Suprapubic skin (tissue), 4 donors: ENCODE measurements around the gene BOK.

Experiments used
- CTCF ChIP-seq, 2 donors: fragments of 200-600 bp in 1 of 2; fragments of 450-650 bp in 1 of 2; sonication (generic) in 1 of 2; IDR thresholded peaks; one replicate each; pipeline ENCODE4 v1.5.1; 2016 to 2019; ENCODE audit warnings: antibody characterized with exemption in 2 of 2, mild to moderate bottlenecking in 1 of 2, moderate library complexity in 1 of 2
- POLR2A ChIP-seq, 2 donors: fragments of 450-650 bp; IDR thresholded peaks; one replicate each; pipeline ENCODE4 v1.6.1; 2017; ENCODE audit warnings: antibody characterized with exemption in 2 of 2, mild to moderate bottlenecking in 2 of 2, moderate library complexity in 2 of 2
- POLR2AphosphoS5 ChIP-seq, 3 donors: sonication (generic); formaldehyde crosslinking; IDR thresholded peaks; one replicate each; pipeline ENCODE4 v1.6.1; 2017; ENCODE audit warnings: antibody characterized with exemption in 3 of 3

DNA sequence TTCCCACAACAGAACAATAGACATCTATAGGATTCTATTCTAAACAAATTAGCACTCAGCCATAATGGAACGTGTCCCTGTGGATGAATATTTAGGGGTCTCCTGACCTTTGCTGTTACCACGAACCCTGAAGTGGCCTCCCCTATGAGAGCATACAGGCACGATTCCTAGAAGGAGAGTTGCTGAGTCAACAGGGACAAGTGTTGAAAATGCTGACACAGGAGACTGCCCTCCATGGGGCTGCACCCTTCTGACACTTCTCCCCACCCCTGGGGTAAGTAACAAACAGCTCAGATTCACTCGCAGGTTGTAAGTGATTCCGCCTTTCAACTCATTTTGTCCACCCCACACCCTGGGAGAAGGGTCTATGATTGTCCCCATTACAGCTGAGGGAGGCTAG, 36.1 kb upstream of the BOK start:
- no peak for TF ChIP-seq CTCF (IDR thresholded peaks at IDR 0.05)
- TF ChIP-seq POLR2A (IDR thresholded peaks at IDR 0.05): no peak
- no peak for TF ChIP-seq POLR2AphosphoS5 (IDR thresholded peaks at IDR 0.05)
